ENCODE data around the gene PCSK1N. TPM values are rescaled to one million over a fixed set of nuclear protein-coding genes. Genes with fewer than 3 reads are reported as not detected.

The PCSK1N gene
- total and polyA plus RNA-seq, 2 donors (not counting 3 experiments of a cell fraction or from before 2014, with no cell fraction given) = 0.44 TPM; not detected in 1

GRCh38 chrX:48782216-48782615 is 53.2 kb downstream of the PCSK1N start:
- Histone ChIP-seq H3K4me1 (ENCODE audit: control insufficient read depth, extremely low read depth, insufficient read depth, low read length) (no peaks in the 10 kb centered on the region), H3K27me3 (ENCODE audit: control insufficient read depth in 2 of 2, insufficient read depth in 2 of 2, low read length in 2 of 2) (peaks cover 0 to 1% of the 10 kb centered on the region in 2 experiments), H3K4me2 (ENCODE audit: insufficient read depth, low read length) (no peak overlapping the region), H3K27ac (ENCODE audit: insufficient read depth, low read depth, low read length) (no peak overlapping the region), H2AFZ (ENCODE audit: low read depth, low read length) (no peak overlapping the region), H3K4me3 (replicated peaks in 1 of 3; ENCODE audit: insufficient read depth in 1 of 3, low read depth in 1 of 3, low read length in 3 of 3) (no peak overlapping the region), H3K9me3 (replicated peaks; ENCODE audit: control insufficient read depth, insufficient read depth, low read length) (no peaks in the 10 kb centered on the region), H3K79me2 (ENCODE audit: control insufficient read depth, insufficient read depth, low read length) (no peaks in the 10 kb centered on the region), H3K9ac (replicated peaks; ENCODE audit: extremely low read depth, insufficient read depth, low read length) (no peak overlapping the region), H4K20me1 (replicated peaks; ENCODE audit: control insufficient read depth, extremely low read depth, insufficient read depth, low read length) (no peaks in the 10 kb centered on the region), H3K36me3 (ENCODE audit: control insufficient read depth in 2 of 2, extremely low read depth in 1 of 2, insufficient read depth in 2 of 2, low read length in 2 of 2) (no peaks in the 10 kb centered on the region), H3K9me1 (replicated peaks; ENCODE audit: control insufficient read depth, extremely low read depth, insufficient read depth, low read length) (no peaks in the 10 kb centered on the region)
- intact Hi-C loops (cut with micrococcal nuclease) = no loop called here
- CTCF ChIA-PET = no interaction called here
- dilution Hi-C loops (cut with MboI; ENCODE audit: extremely low pct_ligation_motif_present, low sequenced_read_pairs) = no loop called here
- DNase-seq (ENCODE audit: low read depth, low spot score) = no peak
- BruUV-seq (replicated peaks) = no TSS peak
- no peak for FAIRE-seq
- POLR2A ChIA-PET = no interaction called here
- no peak for TF ChIP-seq GATA2 (IDR thresholded peaks at IDR 0.05; ENCODE audit: insufficient read depth, insufficient read length, low read depth, low read length)
- TF ChIP-seq EZH2 (IDR thresholded peaks at IDR 0.05; ENCODE audit: borderline replicate concordance, low read depth, low read length, severe bottlenecking) = no peak
- no peak for TF ChIP-seq MAX (IDR thresholded peaks at IDR 0.05; ENCODE audit: insufficient read depth, insufficient read length)
- TF ChIP-seq MYC (IDR thresholded peaks at IDR 0.05; ENCODE audit: low read depth, low read length) = no peak
- no peak for TF ChIP-seq POLR2AphosphoS5 (IDR thresholded peaks at IDR 0.05; ENCODE audit: insufficient read depth, low read depth, low read length)
- TF ChIP-seq FOS (IDR thresholded peaks at IDR 0.05; ENCODE audit: borderline replicate concordance, insufficient read depth, low read length) = no peak
- no peak for TF ChIP-seq CTCF (IDR thresholded peaks at IDR 0.05; ENCODE audit: extremely low read depth in 1 of 2, insufficient read depth in 1 of 2, low read depth in 1 of 2, low read length in 2 of 2)
- no peak for TF ChIP-seq POLR2A (IDR thresholded peaks at IDR 0.05; ENCODE audit: low read depth, low read length)
- no peak for TF ChIP-seq JUN (IDR thresholded peaks at IDR 0.05; ENCODE audit: borderline replicate concordance, insufficient read depth, insufficient read length, low read depth)

All from endothelial cell of umbilical vein (primary cell).